ENCODE measurements around the gene GRAMD4.

The GRAMD4 gene

DNA sequence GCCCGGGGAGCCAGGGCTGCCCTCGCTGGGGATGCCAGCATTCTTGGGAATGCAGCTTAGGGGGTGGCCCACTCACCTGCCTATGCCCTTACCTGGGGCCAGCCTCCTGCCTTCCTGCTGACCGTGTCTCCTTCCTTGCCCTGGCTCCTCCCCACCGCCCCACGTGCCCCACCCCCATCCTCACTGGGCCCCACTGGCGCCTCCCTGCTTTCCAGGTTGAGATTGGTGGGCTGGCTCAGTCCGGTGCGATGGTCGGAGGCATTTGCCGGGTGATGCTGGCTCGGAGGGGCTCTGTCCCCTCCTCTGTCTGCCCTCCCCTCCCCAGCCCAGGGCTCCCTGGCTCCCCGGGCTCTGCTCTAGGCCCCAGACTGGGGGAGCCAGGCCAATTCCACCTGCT, 34.1 kb upstream of the GRAMD4 start:
- DNase-seq (ENCODE audit: insufficient read length, low spot score) (no peak), FAIRE-seq (no peak)
- TF ChIP-seq, protein P1, sequence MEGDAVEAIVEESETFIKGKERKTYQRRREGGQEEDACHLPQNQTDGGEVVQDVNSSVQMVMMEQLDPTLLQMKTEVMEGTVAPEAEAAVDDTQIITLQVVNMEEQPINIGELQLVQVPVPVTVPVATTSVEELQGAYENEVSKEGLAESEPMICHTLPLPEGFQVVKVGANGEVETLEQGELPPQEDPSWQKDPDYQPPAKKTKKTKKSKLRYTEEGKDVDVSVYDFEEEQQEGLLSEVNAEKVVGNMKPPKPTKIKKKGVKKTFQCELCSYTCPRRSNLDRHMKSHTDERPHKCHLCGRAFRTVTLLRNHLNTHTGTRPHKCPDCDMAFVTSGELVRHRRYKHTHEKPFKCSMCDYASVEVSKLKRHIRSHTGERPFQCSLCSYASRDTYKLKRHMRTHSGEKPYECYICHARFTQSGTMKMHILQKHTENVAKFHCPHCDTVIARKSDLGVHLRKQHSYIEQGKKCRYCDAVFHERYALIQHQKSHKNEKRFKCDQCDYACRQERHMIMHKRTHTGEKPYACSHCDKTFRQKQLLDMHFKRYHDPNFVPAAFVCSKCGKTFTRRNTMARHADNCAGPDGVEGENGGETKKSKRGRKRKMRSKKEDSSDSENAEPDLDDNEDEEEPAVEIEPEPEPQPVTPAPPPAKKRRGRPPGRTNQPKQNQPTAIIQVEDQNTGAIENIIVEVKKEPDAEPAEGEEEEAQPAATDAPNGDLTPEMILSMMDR (IDR thresholded peaks at IDR 0.05; ENCODE audit: insufficient read depth, missing control alignments) = no peak

GRCh38 chr22:46586531-46587011, 33.6 kb upstream of the GRAMD4 start:
- no peak for DNase-seq (ENCODE audit: insufficient read length, low spot score)
- TF ChIP-seq, protein P1 (IDR thresholded peaks at IDR 0.05; ENCODE audit: insufficient read depth, missing control alignments) = no peak
- FAIRE-seq = no peak

- FAIRE-seq = no peak
- TF ChIP-seq, protein P1 (IDR thresholded peaks at IDR 0.05; ENCODE audit: insufficient read depth, missing control alignments) = no peak
- DNase-seq (ENCODE audit: insufficient read length, low spot score) = no peak
Measured at GRCh38 chr22:46587061-46587460, 33.1 kb upstream of the GRAMD4 start.

- FAIRE-seq = no peak
- DNase-seq (ENCODE audit: insufficient read length, low spot score) = no peak
- TF ChIP-seq, protein P1 (IDR thresholded peaks at IDR 0.05; ENCODE audit: insufficient read depth, missing control alignments) = no peak
Measured at GRCh38 chr22:46587492-46588278, 32.5 kb upstream of the GRAMD4 start.

GRCh38 chr22:46588279-46589140, 31.7 kb upstream of the GRAMD4 start:
- DNase-seq (ENCODE audit: insufficient read length, low spot score) (no peak), FAIRE-seq (no peak)
- TF ChIP-seq, protein P1 (IDR thresholded peaks at IDR 0.05; ENCODE audit: insufficient read depth, missing control alignments) = no peak

DNA sequence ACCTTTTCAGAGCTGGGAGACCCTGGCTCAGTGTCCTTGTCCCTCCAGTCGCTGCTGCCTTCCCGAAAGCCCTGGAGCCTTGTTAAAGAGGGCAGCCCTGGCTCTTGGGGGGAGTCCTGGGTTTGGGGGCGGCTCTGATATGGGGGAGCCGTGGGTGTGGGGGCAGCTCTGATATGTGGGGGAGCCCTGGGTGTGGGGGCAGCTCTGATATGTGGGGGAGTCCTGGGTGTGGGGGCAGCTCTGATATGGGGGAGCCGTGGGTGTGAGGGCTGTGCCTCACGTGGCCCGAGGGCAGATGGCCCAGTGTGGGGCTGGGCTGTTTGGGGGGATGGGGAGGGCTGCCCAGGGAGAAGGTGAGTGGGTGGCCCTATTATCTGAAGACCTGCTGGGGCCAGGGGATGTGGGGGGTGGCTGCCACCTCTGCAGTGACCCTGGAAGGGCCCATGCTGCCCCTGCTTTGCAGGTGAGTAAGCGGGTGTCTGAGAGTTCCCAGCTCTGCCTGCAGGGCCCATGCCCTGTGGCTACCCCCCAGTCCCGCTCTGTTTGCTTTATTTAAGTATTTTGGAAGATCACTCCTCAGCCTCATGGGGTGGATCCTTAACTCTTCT, 30.9 kb upstream of the GRAMD4 start:
- TF ChIP-seq, protein P1 (IDR thresholded peaks at IDR 0.05; ENCODE audit: insufficient read depth, missing control alignments) = no peak
- DNase-seq (ENCODE audit: insufficient read length, low spot score) = no peak
- no peak for FAIRE-seq
